Sigmoid colon (tissue), 4 donors: ENCODE data around the gene NAALADL2.
"Not testable (repeated sequence)": the region's sequence is repeated elsewhere in the genome, so short reads cannot be mapped to it uniquely, and the experiment has no call there.

Experiments
- EP300 ChIP-seq, 4 donors: sonication (generic); formaldehyde crosslinking; IDR thresholded peaks; one replicate each; pipeline ENCODE4 v1.6.1; 2017; ENCODE audit warnings: antibody characterized with exemption in 4 of 4
- POLR2A ChIP-seq, 2 donors: fragments of 450-650 bp; IDR thresholded peaks; one replicate each; pipeline ENCODE4 v1.6.1; 2016; ENCODE audit warnings: antibody characterized with exemption in 2 of 2, mild to moderate bottlenecking in 2 of 2, moderate library complexity in 2 of 2
- TF ChIP-seq, protein P1 (sequence below), 4 experiments: fragments of 450-650 bp in 3 of 4; fragments of 200-600 bp in 1 of 4; IDR thresholded peaks; one replicate each; pipeline ENCODE4 v1.5.1; 2016 to 2019; ENCODE audit warnings: antibody characterized with exemption in 4 of 4, mild to moderate bottlenecking in 3 of 4, moderate library complexity in 2 of 4

DNA sequence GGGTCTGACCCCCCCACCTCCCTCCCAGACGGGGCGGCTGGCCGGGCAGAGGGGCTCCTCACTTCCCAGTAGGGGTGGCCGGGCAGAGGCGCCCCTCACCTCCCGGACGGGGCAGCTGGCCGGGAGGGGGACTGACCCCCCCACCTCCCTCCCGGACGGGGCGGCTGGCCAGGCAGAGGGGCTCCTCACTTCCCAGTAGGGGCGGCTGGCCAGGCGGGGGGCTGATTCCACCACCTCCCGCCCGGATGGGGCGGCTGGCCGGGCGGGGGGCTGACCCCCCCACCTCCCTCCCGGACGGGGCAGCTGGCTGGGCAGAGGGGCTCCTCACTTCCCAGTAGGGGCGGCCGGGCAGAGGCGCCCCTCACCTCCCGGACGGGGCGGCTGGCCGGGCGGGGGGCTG, 272.7 kb downstream of the NAALADL2 start:
- TF ChIP-seq EP300, POLR2A (IDR thresholded peaks at IDR 0.05): not testable (repeated sequence)
- TF ChIP-seq, protein P1, sequence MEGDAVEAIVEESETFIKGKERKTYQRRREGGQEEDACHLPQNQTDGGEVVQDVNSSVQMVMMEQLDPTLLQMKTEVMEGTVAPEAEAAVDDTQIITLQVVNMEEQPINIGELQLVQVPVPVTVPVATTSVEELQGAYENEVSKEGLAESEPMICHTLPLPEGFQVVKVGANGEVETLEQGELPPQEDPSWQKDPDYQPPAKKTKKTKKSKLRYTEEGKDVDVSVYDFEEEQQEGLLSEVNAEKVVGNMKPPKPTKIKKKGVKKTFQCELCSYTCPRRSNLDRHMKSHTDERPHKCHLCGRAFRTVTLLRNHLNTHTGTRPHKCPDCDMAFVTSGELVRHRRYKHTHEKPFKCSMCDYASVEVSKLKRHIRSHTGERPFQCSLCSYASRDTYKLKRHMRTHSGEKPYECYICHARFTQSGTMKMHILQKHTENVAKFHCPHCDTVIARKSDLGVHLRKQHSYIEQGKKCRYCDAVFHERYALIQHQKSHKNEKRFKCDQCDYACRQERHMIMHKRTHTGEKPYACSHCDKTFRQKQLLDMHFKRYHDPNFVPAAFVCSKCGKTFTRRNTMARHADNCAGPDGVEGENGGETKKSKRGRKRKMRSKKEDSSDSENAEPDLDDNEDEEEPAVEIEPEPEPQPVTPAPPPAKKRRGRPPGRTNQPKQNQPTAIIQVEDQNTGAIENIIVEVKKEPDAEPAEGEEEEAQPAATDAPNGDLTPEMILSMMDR (IDR thresholded peaks at IDR 0.05) = not testable (repeated sequence)
